ENCODE data around the gene FILIP1.

DNA sequence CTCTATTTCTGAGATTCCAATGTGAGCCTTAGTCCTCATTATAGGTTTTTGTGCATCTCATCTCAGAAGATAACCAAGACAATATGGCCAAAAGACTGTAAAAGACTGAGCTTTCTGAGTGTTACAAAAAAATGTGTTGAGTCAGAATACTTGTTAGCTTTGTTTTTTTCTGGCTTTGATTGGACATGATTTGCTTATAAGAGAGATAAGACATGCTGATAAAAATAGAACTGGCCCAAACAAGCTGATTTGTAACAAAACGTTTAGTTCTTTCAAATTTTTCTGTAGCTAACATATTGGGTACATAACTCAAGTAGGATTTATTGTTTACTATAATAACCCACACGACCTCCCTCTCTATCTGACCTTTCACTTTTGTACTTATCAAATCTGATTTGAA is 32.9 kb downstream of the FILIP1 start:
- TF ChIP-seq TAF1 (IDR thresholded peaks at IDR 0.05; ENCODE audit: borderline replicate concordance, insufficient read depth, low read length) = no peak
- TF ChIP-seq POLR2AphosphoS5 (IDR thresholded peaks at IDR 0.05; ENCODE audit: low read depth, low read length) = no peak
- TF ChIP-seq, protein P1, sequence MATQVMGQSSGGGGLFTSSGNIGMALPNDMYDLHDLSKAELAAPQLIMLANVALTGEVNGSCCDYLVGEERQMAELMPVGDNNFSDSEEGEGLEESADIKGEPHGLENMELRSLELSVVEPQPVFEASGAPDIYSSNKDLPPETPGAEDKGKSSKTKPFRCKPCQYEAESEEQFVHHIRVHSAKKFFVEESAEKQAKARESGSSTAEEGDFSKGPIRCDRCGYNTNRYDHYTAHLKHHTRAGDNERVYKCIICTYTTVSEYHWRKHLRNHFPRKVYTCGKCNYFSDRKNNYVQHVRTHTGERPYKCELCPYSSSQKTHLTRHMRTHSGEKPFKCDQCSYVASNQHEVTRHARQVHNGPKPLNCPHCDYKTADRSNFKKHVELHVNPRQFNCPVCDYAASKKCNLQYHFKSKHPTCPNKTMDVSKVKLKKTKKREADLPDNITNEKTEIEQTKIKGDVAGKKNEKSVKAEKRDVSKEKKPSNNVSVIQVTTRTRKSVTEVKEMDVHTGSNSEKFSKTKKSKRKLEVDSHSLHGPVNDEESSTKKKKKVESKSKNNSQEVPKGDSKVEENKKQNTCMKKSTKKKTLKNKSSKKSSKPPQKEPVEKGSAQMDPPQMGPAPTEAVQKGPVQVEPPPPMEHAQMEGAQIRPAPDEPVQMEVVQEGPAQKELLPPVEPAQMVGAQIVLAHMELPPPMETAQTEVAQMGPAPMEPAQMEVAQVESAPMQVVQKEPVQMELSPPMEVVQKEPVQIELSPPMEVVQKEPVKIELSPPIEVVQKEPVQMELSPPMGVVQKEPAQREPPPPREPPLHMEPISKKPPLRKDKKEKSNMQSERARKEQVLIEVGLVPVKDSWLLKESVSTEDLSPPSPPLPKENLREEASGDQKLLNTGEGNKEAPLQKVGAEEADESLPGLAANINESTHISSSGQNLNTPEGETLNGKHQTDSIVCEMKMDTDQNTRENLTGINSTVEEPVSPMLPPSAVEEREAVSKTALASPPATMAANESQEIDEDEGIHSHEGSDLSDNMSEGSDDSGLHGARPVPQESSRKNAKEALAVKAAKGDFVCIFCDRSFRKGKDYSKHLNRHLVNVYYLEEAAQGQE (IDR thresholded peaks at IDR 0.05; ENCODE audit: insufficient read depth in 1 of 2, low read depth in 2 of 2, low read length in 2 of 2) = no peak
- TF ChIP-seq SIN3A (IDR thresholded peaks at IDR 0.05; ENCODE audit: borderline replicate concordance, insufficient read depth, low read length) = no peak

Data from PFSK-1 (cell line).